ENCODE results near the gene MED9.

MED9 gene

DNA sequence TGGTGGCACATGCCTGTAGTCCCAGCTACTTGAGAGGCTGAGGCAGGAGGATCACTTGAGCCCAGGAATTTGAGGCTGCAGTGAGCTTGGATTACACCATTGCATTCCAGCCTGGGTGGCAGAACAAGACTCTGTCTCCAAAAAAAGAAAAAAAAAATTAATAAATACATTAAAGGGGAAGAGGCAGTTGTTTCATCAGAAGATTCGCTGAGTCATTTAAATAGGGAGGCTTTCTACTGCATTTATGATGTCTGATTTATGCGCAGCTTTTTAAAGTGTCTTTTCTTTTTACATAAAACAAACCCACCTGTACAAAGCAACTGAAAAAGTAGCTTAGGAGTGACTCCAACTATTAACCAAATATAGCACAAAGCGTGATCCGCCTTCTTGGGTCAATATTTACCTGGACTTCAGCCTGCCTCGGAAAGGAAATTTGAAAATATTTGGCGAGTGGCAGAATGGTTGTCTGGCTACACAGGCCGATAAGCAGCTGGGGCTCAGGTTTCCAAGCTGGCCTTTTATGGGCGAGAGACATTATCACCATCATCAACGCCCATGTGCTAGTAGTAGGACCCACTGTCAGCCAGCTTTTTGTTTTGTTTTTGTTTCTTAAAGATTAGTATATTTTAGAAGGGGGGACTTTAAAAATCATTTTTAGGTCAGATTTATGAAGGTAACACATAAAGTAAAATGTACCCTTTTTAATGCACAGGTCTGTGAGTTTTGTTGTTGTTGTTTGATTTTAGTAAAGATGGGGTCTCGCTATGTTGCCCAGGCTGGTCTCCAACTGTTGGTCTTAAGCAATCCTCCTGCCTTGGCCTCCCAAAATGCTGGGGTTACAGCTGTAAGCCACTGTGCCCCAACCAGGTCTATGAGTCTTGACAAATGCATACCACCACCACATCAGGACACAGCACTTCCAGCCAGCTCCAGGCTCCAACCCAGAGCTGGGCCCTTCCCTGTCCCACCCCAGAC lies 61.9 kb downstream of the MED9 start:
- no peak for DNase-seq
- no peaks in the 10 kb centered on the region for H3K27me3 ChIP-seq (ENCODE audit: insufficient read depth, low read length)
- no peak overlapping the region for H2BK120ac ChIP-seq (ENCODE audit: insufficient read depth, low read length, poor library complexity)
- H3K14ac ChIP-seq (ENCODE audit: low read length), result no peak overlapping the region
- H3K79me2 ChIP-seq (ENCODE audit: control insufficient read depth, insufficient read depth, low read length, poor library complexity), result no peaks in the 10 kb centered on the region
- H3K27ac ChIP-seq (ENCODE audit: low read depth, low read length), result no peak overlapping the region
- H3K23ac ChIP-seq (ENCODE audit: low read length), result no peak overlapping the region
- no peak overlapping the region for H4K8ac ChIP-seq (ENCODE audit: low read depth, low read length)
- H3K18ac ChIP-seq (ENCODE audit: low read length), result no peak overlapping the region
- H3K4me3 ChIP-seq (ENCODE audit: low read depth, low read length), result no peak overlapping the region
- H4K12ac ChIP-seq (ENCODE audit: low read depth, low read length), result no peak overlapping the region
- H3K9ac ChIP-seq (ENCODE audit: low read length), result no peak overlapping the region
- H3K4me2 ChIP-seq (ENCODE audit: low read length), result no peak overlapping the region
- H3K36me3 ChIP-seq (ENCODE audit: control insufficient read depth in 1 of 2, insufficient read depth in 2 of 2, low read length in 2 of 2), result no peaks in the 10 kb centered on the region
- H2AFZ ChIP-seq (ENCODE audit: insufficient read depth, low read length, poor library complexity), result no peak overlapping the region
- H3K9me3 ChIP-seq (ENCODE audit: insufficient read depth, low read depth, low read length), result no peaks in the 10 kb centered on the region
- H3K4me1 ChIP-seq (ENCODE audit: control insufficient read depth in 1 of 2, insufficient read depth in 2 of 2, low read length in 2 of 2), result no peaks in the 10 kb centered on the region
- no peak overlapping the region for H2BK5ac ChIP-seq (ENCODE audit: low read depth, low read length, poor library complexity)
- WGBS (ENCODE audit: extremely low coverage, insufficient coverage, insufficient read length), result no CpG with 5 or more reads among the region's 10 CpGs
- H3K79me1 ChIP-seq (ENCODE audit: low read length), result no peaks in the 10 kb centered on the region
- H3K4ac ChIP-seq (ENCODE audit: low read depth, low read length), result no peak overlapping the region
- no peak overlapping the region for H2AK5ac ChIP-seq (ENCODE audit: low read length)
- no peak overlapping the region for H2BK12ac ChIP-seq (ENCODE audit: low read length)
- no peak overlapping the region for H4K91ac ChIP-seq (ENCODE audit: low read depth, low read length)

DNA sequence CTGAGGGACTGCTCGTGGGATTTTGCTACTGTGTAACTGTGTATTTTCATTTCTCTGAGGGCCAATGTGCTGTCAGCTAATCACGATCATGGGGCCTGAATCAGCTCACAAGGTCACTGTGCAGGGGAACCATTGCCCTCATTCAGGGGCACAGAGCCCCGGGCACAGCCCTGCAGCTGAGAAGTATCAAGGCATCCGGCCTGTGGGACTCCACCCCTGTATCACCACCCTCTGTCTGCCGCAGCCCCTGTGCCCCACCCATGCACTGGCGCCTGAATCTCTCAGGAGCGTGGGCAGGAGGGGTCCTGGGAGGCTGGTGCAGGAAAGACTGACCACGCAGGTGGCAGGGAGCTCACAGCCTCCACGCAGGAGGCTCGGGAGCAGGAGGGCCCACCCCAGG lies 62.8 kb downstream of the MED9 start:
- Histone ChIP-seq H3K23ac (ENCODE audit: low read length) (no peak overlapping the region), H3K4me1 (ENCODE audit: control insufficient read depth in 1 of 2, insufficient read depth in 2 of 2, low read length in 2 of 2) (no peaks in the 10 kb centered on the region), H3K4ac (ENCODE audit: low read depth, low read length) (no peak overlapping the region), H3K27me3 (ENCODE audit: insufficient read depth, low read length) (no peaks in the 10 kb centered on the region), H2BK5ac (ENCODE audit: low read depth, low read length, poor library complexity) (no peak overlapping the region), H2BK12ac (ENCODE audit: low read length) (no peak overlapping the region), H3K79me1 (ENCODE audit: low read length) (no peaks in the 10 kb centered on the region), H3K27ac (ENCODE audit: low read depth, low read length) (no peak overlapping the region), H3K79me2 (ENCODE audit: control insufficient read depth, insufficient read depth, low read length, poor library complexity) (no peaks in the 10 kb centered on the region), H2AFZ (ENCODE audit: insufficient read depth, low read length, poor library complexity) (no peak overlapping the region), H2AK5ac (ENCODE audit: low read length) (no peak overlapping the region), H3K9me3 (ENCODE audit: insufficient read depth, low read depth, low read length) (no peaks in the 10 kb centered on the region), H3K36me3 (ENCODE audit: control insufficient read depth in 1 of 2, insufficient read depth in 2 of 2, low read length in 2 of 2) (no peaks in the 10 kb centered on the region), H4K12ac (ENCODE audit: low read depth, low read length) (no peak overlapping the region), H3K14ac (ENCODE audit: low read length) (no peak overlapping the region), H4K91ac (ENCODE audit: low read depth, low read length) (no peak overlapping the region), H2BK120ac (ENCODE audit: insufficient read depth, low read length, poor library complexity) (no peak overlapping the region), H3K18ac (ENCODE audit: low read length) (no peak overlapping the region), H4K8ac (ENCODE audit: low read depth, low read length) (no peak overlapping the region), H3K4me3 (ENCODE audit: low read depth, low read length) (no peak overlapping the region), H3K4me2 (ENCODE audit: low read length) (no peak overlapping the region), H3K9ac (ENCODE audit: low read length) (no peak overlapping the region)
- no peak for DNase-seq
- no CpG with 5 or more reads among the region's 10 CpGs for WGBS (ENCODE audit: extremely low coverage, insufficient coverage, insufficient read length)

DNA sequence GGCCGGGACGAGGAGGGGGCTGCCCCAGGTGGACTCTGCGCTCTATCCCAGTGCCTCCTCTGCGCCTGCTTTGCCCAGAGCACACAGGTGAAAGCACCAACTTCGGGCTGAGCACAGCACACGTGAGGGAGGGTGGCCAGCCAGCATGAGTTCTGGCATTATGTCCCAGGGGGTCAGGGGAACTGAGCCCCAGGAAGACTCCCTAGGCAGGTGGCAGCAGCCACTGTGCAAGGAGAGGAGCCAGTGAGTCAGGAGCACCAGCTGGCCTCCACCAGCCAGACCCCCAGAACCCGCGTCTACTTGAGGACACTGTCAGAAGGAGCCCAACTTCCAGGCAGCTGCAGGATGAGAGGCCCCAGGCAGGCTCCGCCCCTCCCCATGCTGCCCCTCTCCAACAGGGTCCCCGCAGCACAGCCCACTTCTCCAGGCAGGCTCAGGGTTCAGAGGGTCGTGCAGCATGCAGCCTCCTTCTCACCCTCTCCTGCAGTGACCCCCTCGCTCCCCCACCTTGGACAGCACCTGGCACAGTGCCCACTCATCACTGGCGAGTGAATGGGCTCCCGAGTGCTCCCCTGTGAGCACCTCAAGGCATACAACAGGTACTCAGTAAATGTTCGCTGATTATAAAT lies 63.6 kb downstream of the MED9 start:
- H3K36me3 ChIP-seq (ENCODE audit: control insufficient read depth in 1 of 2, insufficient read depth in 2 of 2, low read length in 2 of 2), result no peaks in the 10 kb centered on the region
- no peak overlapping the region for H2BK120ac ChIP-seq (ENCODE audit: insufficient read depth, low read length, poor library complexity)
- H3K4me2 ChIP-seq (ENCODE audit: low read length), result no peak overlapping the region
- no peaks in the 10 kb centered on the region for H3K27me3 ChIP-seq (ENCODE audit: insufficient read depth, low read length)
- no peak overlapping the region for H3K4ac ChIP-seq (ENCODE audit: low read depth, low read length)
- no peak overlapping the region for H2AFZ ChIP-seq (ENCODE audit: insufficient read depth, low read length, poor library complexity)
- H3K18ac ChIP-seq (ENCODE audit: low read length), result no peak overlapping the region
- H2BK12ac ChIP-seq (ENCODE audit: low read length), result no peak overlapping the region
- no peak overlapping the region for H2AK5ac ChIP-seq (ENCODE audit: low read length)
- no peak overlapping the region for H4K12ac ChIP-seq (ENCODE audit: low read depth, low read length)
- H3K23ac ChIP-seq (ENCODE audit: low read length), result no peak overlapping the region
- no peaks in the 10 kb centered on the region for H3K9me3 ChIP-seq (ENCODE audit: insufficient read depth, low read depth, low read length)
- DNase-seq, result no peak
- no peak overlapping the region for H3K4me3 ChIP-seq (ENCODE audit: low read depth, low read length)
- no CpG with 5 or more reads among the region's 15 CpGs for WGBS (ENCODE audit: extremely low coverage, insufficient coverage, insufficient read length)
- no peak overlapping the region for H3K9ac ChIP-seq (ENCODE audit: low read length)
- H3K79me1 ChIP-seq (ENCODE audit: low read length), result no peaks in the 10 kb centered on the region
- no peak overlapping the region for H3K14ac ChIP-seq (ENCODE audit: low read length)
- H2BK5ac ChIP-seq (ENCODE audit: low read depth, low read length, poor library complexity), result no peak overlapping the region
- no peak overlapping the region for H4K8ac ChIP-seq (ENCODE audit: low read depth, low read length)
- no peak overlapping the region for H3K27ac ChIP-seq (ENCODE audit: low read depth, low read length)
- H3K79me2 ChIP-seq (ENCODE audit: control insufficient read depth, insufficient read depth, low read length, poor library complexity), result no peaks in the 10 kb centered on the region
- H4K91ac ChIP-seq (ENCODE audit: low read depth, low read length), result no peak overlapping the region
- H3K4me1 ChIP-seq (ENCODE audit: control insufficient read depth in 1 of 2, insufficient read depth in 2 of 2, low read length in 2 of 2), result no peaks in the 10 kb centered on the region

DNA sequence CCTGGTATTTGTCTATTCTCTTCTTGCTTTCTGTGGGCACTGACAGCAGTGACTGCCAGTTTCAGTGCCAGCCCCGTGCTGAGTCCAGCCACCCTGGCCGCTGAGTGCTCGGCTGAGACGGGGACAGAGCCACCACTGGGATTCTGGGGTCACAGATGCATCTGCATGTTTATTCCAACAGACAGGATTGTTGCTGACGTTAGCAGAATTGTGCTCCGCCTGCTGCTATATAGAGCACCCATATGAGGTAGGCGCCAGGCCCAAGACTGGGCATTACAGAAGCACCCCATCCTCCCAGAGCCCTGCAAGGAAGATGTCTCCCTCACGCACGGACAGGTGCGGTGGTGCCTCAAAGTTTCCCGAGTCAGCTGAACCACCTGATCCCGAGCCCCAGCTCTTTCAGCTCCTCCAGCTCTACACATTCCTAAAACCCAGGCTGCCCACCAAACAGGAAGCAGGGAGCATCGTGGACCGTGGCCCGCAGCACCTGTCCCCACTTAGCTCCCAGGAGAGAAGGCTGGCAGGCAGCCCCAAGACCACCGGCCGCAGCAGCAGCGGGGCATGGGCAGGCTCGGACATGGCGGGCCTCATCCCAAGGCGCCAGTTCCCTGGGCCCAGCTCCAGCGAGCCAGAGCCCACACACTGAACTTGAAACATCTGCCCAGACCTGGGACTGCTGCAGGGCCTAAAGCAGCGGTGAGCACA lies 64.3 kb downstream of the MED9 start:
- no peaks in the 10 kb centered on the region for H3K79me1 ChIP-seq (ENCODE audit: low read length)
- H3K23ac ChIP-seq (ENCODE audit: low read length), result no peak overlapping the region
- H3K79me2 ChIP-seq (ENCODE audit: control insufficient read depth, insufficient read depth, low read length, poor library complexity), result no peaks in the 10 kb centered on the region
- H3K9ac ChIP-seq (ENCODE audit: low read length), result no peak overlapping the region
- no CpG with 5 or more reads among the region's 23 CpGs for WGBS (ENCODE audit: extremely low coverage, insufficient coverage, insufficient read length)
- DNase-seq, result no peak
- no peak overlapping the region for H2BK120ac ChIP-seq (ENCODE audit: insufficient read depth, low read length, poor library complexity)
- no peak overlapping the region for H3K27ac ChIP-seq (ENCODE audit: low read depth, low read length)
- no peaks in the 10 kb centered on the region for H3K4me1 ChIP-seq (ENCODE audit: control insufficient read depth in 1 of 2, insufficient read depth in 2 of 2, low read length in 2 of 2)
- no peak overlapping the region for H2BK5ac ChIP-seq (ENCODE audit: low read depth, low read length, poor library complexity)
- no peak overlapping the region for H3K14ac ChIP-seq (ENCODE audit: low read length)
- no peak overlapping the region for H4K91ac ChIP-seq (ENCODE audit: low read depth, low read length)
- H3K4me3 ChIP-seq (ENCODE audit: low read depth, low read length), result no peak overlapping the region
- no peak overlapping the region for H3K18ac ChIP-seq (ENCODE audit: low read length)
- no peak overlapping the region for H3K4ac ChIP-seq (ENCODE audit: low read depth, low read length)
- no peak overlapping the region for H4K12ac ChIP-seq (ENCODE audit: low read depth, low read length)
- no peaks in the 10 kb centered on the region for H3K27me3 ChIP-seq (ENCODE audit: insufficient read depth, low read length)
- no peaks in the 10 kb centered on the region for H3K36me3 ChIP-seq (ENCODE audit: control insufficient read depth in 1 of 2, insufficient read depth in 2 of 2, low read length in 2 of 2)
- H2AFZ ChIP-seq (ENCODE audit: insufficient read depth, low read length, poor library complexity), result no peak overlapping the region
- H4K8ac ChIP-seq (ENCODE audit: low read depth, low read length), result no peak overlapping the region
- no peaks in the 10 kb centered on the region for H3K9me3 ChIP-seq (ENCODE audit: insufficient read depth, low read depth, low read length)
- H2BK12ac ChIP-seq (ENCODE audit: low read length), result no peak overlapping the region
- H3K4me2 ChIP-seq (ENCODE audit: low read length), result no peak overlapping the region
- H2AK5ac ChIP-seq (ENCODE audit: low read length), result no peak overlapping the region

Measured in trophoblast cell (in vitro differentiated cells and primary cell).